Gastroesophageal sphincter (tissue), 3 donors: ENCODE results near the gene RRP12.

Experiments
- EP300 ChIP-seq: sonication (generic); formaldehyde crosslinking; IDR thresholded peaks from one replicate; pipeline ENCODE4 v1.6.1; 2017; ENCODE audit warnings: antibody characterized with exemption, mild to moderate bottlenecking
- POLR2A ChIP-seq, 2 donors: fragments of 450-650 bp; IDR thresholded peaks; one replicate each; pipeline ENCODE4 v1.6.1; 2017; ENCODE audit warnings: antibody characterized with exemption in 2 of 2, mild to moderate bottlenecking in 2 of 2, moderate library complexity in 1 of 2
- TF ChIP-seq, protein P1 (sequence below), 4 experiments: fragments of 200-600 bp in 2 of 4; fragments of 450-650 bp in 2 of 4; sonication (generic) in 1 of 4; IDR thresholded peaks; one replicate each; pipeline ENCODE4 v1.5.1; 2017 to 2019; ENCODE audit warnings: antibody characterized with exemption in 4 of 4, mild to moderate bottlenecking in 2 of 4, moderate library complexity in 2 of 4

DNA sequence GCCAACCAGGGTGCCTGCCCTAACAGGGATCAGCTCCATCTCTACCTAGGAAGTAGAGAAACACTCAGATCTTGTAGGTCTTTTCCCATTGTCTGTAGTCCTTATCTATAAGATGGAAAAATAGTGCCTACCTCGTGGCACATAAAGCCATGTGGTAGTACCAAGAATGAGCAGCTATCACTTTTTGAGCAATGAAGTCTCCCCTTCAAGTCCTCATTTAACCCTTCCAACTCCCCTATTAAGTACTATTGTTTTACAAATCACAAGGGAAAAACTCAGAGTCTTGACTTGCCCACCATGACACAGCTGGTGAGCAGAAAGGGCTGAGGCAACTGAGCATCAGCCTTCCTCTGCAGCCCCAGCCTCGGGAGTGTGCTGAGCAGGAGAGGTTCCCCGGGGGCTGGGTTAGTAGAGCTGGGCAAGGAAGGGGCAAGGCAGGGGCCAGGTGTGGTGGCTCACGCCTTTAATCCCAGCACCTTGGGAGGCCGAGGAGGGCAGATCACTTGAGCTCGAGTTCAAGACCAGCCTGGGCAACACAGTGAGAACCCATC, 69.9 kb downstream of the RRP12 start:
- TF ChIP-seq, protein P1, sequence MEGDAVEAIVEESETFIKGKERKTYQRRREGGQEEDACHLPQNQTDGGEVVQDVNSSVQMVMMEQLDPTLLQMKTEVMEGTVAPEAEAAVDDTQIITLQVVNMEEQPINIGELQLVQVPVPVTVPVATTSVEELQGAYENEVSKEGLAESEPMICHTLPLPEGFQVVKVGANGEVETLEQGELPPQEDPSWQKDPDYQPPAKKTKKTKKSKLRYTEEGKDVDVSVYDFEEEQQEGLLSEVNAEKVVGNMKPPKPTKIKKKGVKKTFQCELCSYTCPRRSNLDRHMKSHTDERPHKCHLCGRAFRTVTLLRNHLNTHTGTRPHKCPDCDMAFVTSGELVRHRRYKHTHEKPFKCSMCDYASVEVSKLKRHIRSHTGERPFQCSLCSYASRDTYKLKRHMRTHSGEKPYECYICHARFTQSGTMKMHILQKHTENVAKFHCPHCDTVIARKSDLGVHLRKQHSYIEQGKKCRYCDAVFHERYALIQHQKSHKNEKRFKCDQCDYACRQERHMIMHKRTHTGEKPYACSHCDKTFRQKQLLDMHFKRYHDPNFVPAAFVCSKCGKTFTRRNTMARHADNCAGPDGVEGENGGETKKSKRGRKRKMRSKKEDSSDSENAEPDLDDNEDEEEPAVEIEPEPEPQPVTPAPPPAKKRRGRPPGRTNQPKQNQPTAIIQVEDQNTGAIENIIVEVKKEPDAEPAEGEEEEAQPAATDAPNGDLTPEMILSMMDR (IDR thresholded peaks at IDR 0.05) = no peak
- TF ChIP-seq POLR2A (IDR thresholded peaks at IDR 0.05) (no peak), EP300 (no peak)
